GM23338 (cell line): Measurements from ENCODE around the gene GRP. TPM values are rescaled to one million over a fixed set of nuclear protein-coding genes. Genes with fewer than 3 reads are reported as not detected.

Source experiments
- ATAC-seq: fragments of 200-7000 bp; cut with Tn5 transposase; 3 replicates; pipeline ENCODE4 v1.9.1; 2020
- DNase-seq: peaks from one replicate; pipeline ENCODE4 v3.0.0-alpha.2; 2015; ENCODE audit warnings: low spot score
- H2AFZ ChIP-seq: fragments of 200-600 bp; sonication (generic); 2 replicates; pipeline ENCODE4 v1.8.0; 2016; ENCODE audit warnings: antibody characterized with exemption, mild to moderate bottlenecking, moderate library complexity
- H3F3A ChIP-seq: fragments of 200-600 bp; sonication (generic); replicated peaks from 2 replicates; pipeline ENCODE4 v1.8.0; 2017; ENCODE audit warnings: antibody characterized with exemption, mixed run types, low read depth
- H3K27ac ChIP-seq: fragments of 200-600 bp; sonication (generic); 2 replicates; pipeline ENCODE4 v1.6.1; 2016; ENCODE audit warnings: low read depth
- H3K27me3 ChIP-seq: fragments of 200-600 bp; sonication (generic); 2 replicates; pipeline ENCODE4 v1.8.0; 2016; ENCODE audit warnings: mild to moderate bottlenecking, mixed run types, moderate library complexity; ENCODE audit not compliant: insufficient read depth
- H3K36me3 ChIP-seq: fragments of 200-600 bp; sonication (generic); 2 replicates; pipeline ENCODE4 v1.8.0; 2016; ENCODE audit warnings: mild to moderate bottlenecking; ENCODE audit not compliant: insufficient read depth
- H3K4me1 ChIP-seq: fragments of 200-600 bp; sonication (generic); 2 replicates; pipeline ENCODE4 v1.8.0; 2016; ENCODE audit warnings: mild to moderate bottlenecking, moderate library complexity; ENCODE audit not compliant: insufficient read depth
- H3K4me2 ChIP-seq: fragments of 200-600 bp; sonication (generic); 2 replicates; pipeline ENCODE4 v1.7.1; 2017; ENCODE audit warnings: mixed run types
- H3K4me3 ChIP-seq: fragments of 200-600 bp; sonication (generic); 2 replicates; pipeline ENCODE4 v1.6.1; 2016; ENCODE audit warnings: mixed run types
- H3K79me2 ChIP-seq: fragments of 200-600 bp; sonication (generic); replicated peaks from 2 replicates; pipeline ENCODE4 v1.8.0; 2017; ENCODE audit warnings: mild to moderate bottlenecking; ENCODE audit not compliant: insufficient read depth
- H3K9me2 ChIP-seq: fragments of 200-600 bp; sonication (generic); 2 replicates; pipeline ENCODE4 v1.8.0; 2017; ENCODE audit not compliant: insufficient read depth
- H4K20me1 ChIP-seq: fragments of 200-600 bp; sonication (generic); replicated peaks from 2 replicates; pipeline ENCODE4 v1.8.0; 2017; ENCODE audit warnings: mild to moderate bottlenecking; ENCODE audit not compliant: insufficient read depth
- H3K27ac Mint-ChIP-seq: 2 replicates; pipeline ENCODE4 v1.8.0; 2020; ENCODE audit warnings: inconsistent platforms, mild to moderate bottlenecking, moderate library complexity, mixed read lengths
- H3K27me3 Mint-ChIP-seq: 3 replicates; pipeline ENCODE4 v1.8.0; 2022; ENCODE audit warnings: low read depth, mild to moderate bottlenecking, moderate library complexity, mixed read lengths, inconsistent platforms; ENCODE audit not compliant: insufficient read depth, poor library complexity
- H3K36me3 Mint-ChIP-seq: 3 replicates; pipeline ENCODE4 v1.8.0; 2021; ENCODE audit warnings: low read depth, mild to moderate bottlenecking, inconsistent platforms, moderate library complexity, mixed read lengths
- H3K4me1 Mint-ChIP-seq: 3 replicates; pipeline ENCODE4 v1.8.0; 2020; ENCODE audit warnings: mild to moderate bottlenecking, inconsistent platforms, mixed read lengths
- H3K4me3 Mint-ChIP-seq: 3 replicates; pipeline ENCODE4 v1.8.0; 2021; ENCODE audit warnings: moderate library complexity, mild to moderate bottlenecking, inconsistent platforms, mixed read lengths
- H3K9me3 Mint-ChIP-seq: 3 replicates; pipeline ENCODE4 v1.8.0; 2020; ENCODE audit warnings: moderate library complexity, mild to moderate bottlenecking, inconsistent platforms, mixed read lengths
- CTCF ChIP-seq, 2 experiments: fragments of 200-600 bp in 1 of 2; sonication (generic) in 1 of 2; conservative IDR thresholded peaks; 2 replicates each; pipeline versions ENCODE4 v1.5.1 to v1.6.1; 2016 to 2017; ENCODE audit warnings: antibody characterized with exemption in 2 of 2, low read depth in 2 of 2, mild to moderate bottlenecking in 2 of 2, moderate library complexity in 1 of 2
- ETS1 ChIP-seq: IDR thresholded peaks from 2 replicates; pipeline ENCODE4 v1.6.1; 2016; ENCODE audit warnings: antibody characterized with exemption
- EZH2phosphoT487 ChIP-seq: fragments of 200-600 bp; sonication (generic); IDR thresholded peaks from one replicate; pipeline ENCODE4 v1.8.1; 2018; ENCODE audit warnings: antibody characterized with exemption; ENCODE audit not compliant: unreplicated experiment
- REST ChIP-seq: IDR thresholded peaks from one replicate; pipeline ENCODE4 v1.6.1; 2018; ENCODE audit warnings: antibody characterized with exemption; ENCODE audit not compliant: unreplicated experiment
- STAT1 ChIP-seq: IDR thresholded peaks from one replicate; pipeline ENCODE4 v1.6.1; 2016; ENCODE audit warnings: antibody characterized with exemption; ENCODE audit not compliant: unreplicated experiment
- ZNF331 ChIP-seq: fragments of 250-450 bp; sonication (Bioruptor Pico); IDR thresholded peaks from 2 replicates; pipeline ENCODE4 v1.5.0; 2020; ENCODE audit warnings: low read depth, mild to moderate bottlenecking, moderate library complexity
- polyA plus RNA-seq: library from polyadenylated mRNA; unstranded; fragments of >200 nt; fragmentation: Nextera tagmentation; extraction: Ambion mirVana; gene quantifications from 2 replicates; pipeline ENCODE4 v1.2.1, GENCODE V29; 2016
- total RNA-seq: library from RNA; depleted of rRNA; stranded (reverse); fragments of >200 nt; shearing (Covaris generic); gene quantifications from 2 replicates; pipeline ENCODE4 v1.2.3, GENCODE V29; 2014

Gene GRP
- total and polyA plus RNA-seq, 2 experiments from 2014 or later: not detected

GRCh38 chr18:59200787-59201186 lies 19.2 kb upstream of the GRP start:
- H3K4me3 Mint-ChIP-seq: no peak overlapping the region
- no peaks in the 10 kb centered on the region for H3K9me3 Mint-ChIP-seq
- Histone ChIP-seq H2AFZ (no peak overlapping the region), H3K4me3 (no peak overlapping the region), H4K20me1 (no peaks in the 10 kb centered on the region; the same call in 1 of the 2 replicates), H3K27ac (no peak overlapping the region), H3K79me2 (no peaks in the 10 kb centered on the region), H3F3A (no peaks in the 10 kb centered on the region), H3K4me1 (peaks cover 10% of the 10 kb centered on the region), H3K27me3 (no peaks in the 10 kb centered on the region), H3K4me2 (no peak overlapping the region), H3K36me3 (no peaks in the 10 kb centered on the region), H3K9me2 (no peaks in the 10 kb centered on the region)
- H3K27me3 Mint-ChIP-seq: peaks cover 2% of the 10 kb centered on the region
- ATAC-seq: peak; percentile 31; the same call in 2 of the 3 replicates
- H3K36me3 Mint-ChIP-seq: no peaks in the 10 kb centered on the region
- H3K27ac Mint-ChIP-seq: no peak overlapping the region
- DNase-seq: peak; percentile 33
- peak; percentile 20 to 64 for TF ChIP-seq CTCF (conservative IDR thresholded peaks at IDR 0.05; ENCODE audit: low read depth in 2 of 2)
- no peak for TF ChIP-seq EZH2phosphoT487
- H3K4me1 Mint-ChIP-seq: peaks cover 22% of the 10 kb centered on the region

- Histone ChIP-seq H2AFZ (peak overlapping the region; percentile 83), H3K27ac (no peak overlapping the region), H3K79me2 (no peaks in the 10 kb centered on the region), H3K36me3 (no peaks in the 10 kb centered on the region), H3K4me3 (no peak overlapping the region), H3K9me2 (no peaks in the 10 kb centered on the region), H4K20me1 (no peaks in the 10 kb centered on the region; the same call in 1 of the 2 replicates), H3K4me1 (peaks cover 9% of the 10 kb centered on the region), H3K27me3 (no peaks in the 10 kb centered on the region), H3K4me2 (no peak overlapping the region), H3F3A (no peaks in the 10 kb centered on the region)
- Mint-ChIP-seq H3K27me3 (peaks cover 2% of the 10 kb centered on the region), H3K4me3 (no peak overlapping the region), H3K4me1 (peaks cover 23% of the 10 kb centered on the region), H3K9me3 (no peaks in the 10 kb centered on the region), H3K27ac (no peak overlapping the region), H3K36me3 (no peaks in the 10 kb centered on the region)
- DNase-seq (no peak), ATAC-seq (peak; percentile 52; the same call in 2 of the 3 replicates)
- TF ChIP-seq REST: no peak
- TF ChIP-seq CTCF (conservative IDR thresholded peaks at IDR 0.05; ENCODE audit: low read depth in 2 of 2): no peak
- no peak for TF ChIP-seq ETS1
- no peak for TF ChIP-seq ZNF331
- TF ChIP-seq EZH2phosphoT487: no peak
- no peak for TF ChIP-seq STAT1
Measured at GRCh38 chr18:59202258-59202820, 17.6 kb upstream of the GRP start.
